Transverse colon (tissue), 4 donors: Measurements from ENCODE around the gene HAUS1.

ENCODE experiments used
- EP300 ChIP-seq: sonication (generic); formaldehyde crosslinking; IDR thresholded peaks from one replicate; pipeline ENCODE4 v1.6.1; 2017; ENCODE audit warnings: antibody characterized with exemption, low read depth
- POLR2A ChIP-seq: fragments of 450-650 bp; IDR thresholded peaks from one replicate; pipeline ENCODE4 v1.6.1; 2016; ENCODE audit warnings: antibody characterized with exemption, mild to moderate bottlenecking, moderate library complexity
- POLR2AphosphoS5 ChIP-seq, 3 donors: sonication (generic); formaldehyde crosslinking; IDR thresholded peaks; one replicate each; pipeline ENCODE4 v1.6.1; 2016; ENCODE audit warnings: antibody characterized with exemption in 3 of 3
- TF ChIP-seq, protein P1 (sequence below), 5 experiments: fragments of 200-600 bp in 3 of 5; fragments of 450-650 bp in 2 of 5; sonication (generic) in 3 of 5; IDR thresholded peaks; 1 replicate in 2 of 5; 2 replicates in 3 of 5; pipeline ENCODE4 v1.5.1; 2016 to 2017; ENCODE audit warnings: antibody characterized with exemption in 5 of 5, inconsistent platforms in 3 of 5, mild to moderate bottlenecking in 2 of 5, moderate library complexity in 1 of 5

DNA sequence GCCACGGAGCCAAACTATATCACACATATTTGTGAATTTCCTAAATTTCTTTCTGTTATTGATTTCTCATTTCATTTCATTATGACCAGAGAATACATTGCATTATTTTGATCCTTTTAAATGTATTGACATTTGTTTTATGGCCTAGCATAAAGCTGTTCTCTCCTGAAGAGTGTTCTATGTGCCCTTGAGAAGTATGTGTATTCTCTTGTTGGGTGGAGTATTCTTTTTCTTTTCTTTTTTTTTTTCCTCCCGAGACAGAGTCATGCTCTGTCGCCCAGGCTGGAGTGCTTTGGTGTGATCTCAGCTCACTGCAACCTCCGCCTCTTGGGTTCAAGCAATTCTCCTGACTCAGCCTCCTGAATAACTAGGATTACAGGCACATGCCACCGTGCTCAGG is 5.2 kb downstream of the HAUS1 start:
- TF ChIP-seq POLR2AphosphoS5 (IDR thresholded peaks at IDR 0.05) (no peak), POLR2A (no peak), EP300 (no peak)
- TF ChIP-seq, protein P1, sequence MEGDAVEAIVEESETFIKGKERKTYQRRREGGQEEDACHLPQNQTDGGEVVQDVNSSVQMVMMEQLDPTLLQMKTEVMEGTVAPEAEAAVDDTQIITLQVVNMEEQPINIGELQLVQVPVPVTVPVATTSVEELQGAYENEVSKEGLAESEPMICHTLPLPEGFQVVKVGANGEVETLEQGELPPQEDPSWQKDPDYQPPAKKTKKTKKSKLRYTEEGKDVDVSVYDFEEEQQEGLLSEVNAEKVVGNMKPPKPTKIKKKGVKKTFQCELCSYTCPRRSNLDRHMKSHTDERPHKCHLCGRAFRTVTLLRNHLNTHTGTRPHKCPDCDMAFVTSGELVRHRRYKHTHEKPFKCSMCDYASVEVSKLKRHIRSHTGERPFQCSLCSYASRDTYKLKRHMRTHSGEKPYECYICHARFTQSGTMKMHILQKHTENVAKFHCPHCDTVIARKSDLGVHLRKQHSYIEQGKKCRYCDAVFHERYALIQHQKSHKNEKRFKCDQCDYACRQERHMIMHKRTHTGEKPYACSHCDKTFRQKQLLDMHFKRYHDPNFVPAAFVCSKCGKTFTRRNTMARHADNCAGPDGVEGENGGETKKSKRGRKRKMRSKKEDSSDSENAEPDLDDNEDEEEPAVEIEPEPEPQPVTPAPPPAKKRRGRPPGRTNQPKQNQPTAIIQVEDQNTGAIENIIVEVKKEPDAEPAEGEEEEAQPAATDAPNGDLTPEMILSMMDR (IDR thresholded peaks at IDR 0.05): no peak
